Measurements from ENCODE around the gene ZNF155.

The ZNF155 gene

GRCh38 chr19:44024900-44025216 is 40.9 kb downstream of the ZNF155 start:
- in situ Hi-C loops (cut with HindIII; ENCODE audit: low pct_unique_long_range_greater_than_20kb, low sequenced_read_pairs): no loop called here
- TF ChIP-seq JUND (IDR thresholded peaks at IDR 0.05; ENCODE audit: low read depth): no peak

GRCh38 chr19:44025217-44025936 is 41.4 kb downstream of the ZNF155 start, which contains the start of gene ZNF222:
ZNF222 (plus strand) TSS chr19:44025379; CDS start chr19:44025437, 58 bp downstream.
- in situ Hi-C loops (cut with HindIII; ENCODE audit: low pct_unique_long_range_greater_than_20kb, low sequenced_read_pairs): no loop called here
- DNase-seq (ENCODE audit: low read depth in 1 of 2, low spot score in 1 of 2): peak; percentile 11 to 88
- no peak for TF ChIP-seq JUND (IDR thresholded peaks at IDR 0.05; ENCODE audit: low read depth)

More at GRCh38 chr19:44024900-44025216, 40.9 kb downstream of the ZNF155 start:
- DNase-seq (ENCODE audit: low read depth in 1 of 2, low spot score in 1 of 2): no peak

- no peak for TF ChIP-seq JUND (IDR thresholded peaks at IDR 0.05; ENCODE audit: low read depth)
- in situ Hi-C loops (cut with HindIII; ENCODE audit: low pct_unique_long_range_greater_than_20kb, low sequenced_read_pairs): no loop called here
- no peak for DNase-seq (ENCODE audit: low read depth in 1 of 2, low spot score in 1 of 2)
Measured at GRCh38 chr19:44026622-44027021, 42.6 kb downstream of the ZNF155 start.

- in situ Hi-C loops (cut with HindIII; ENCODE audit: low pct_unique_long_range_greater_than_20kb, low sequenced_read_pairs): no loop called here
- no peak for DNase-seq (ENCODE audit: low read depth in 1 of 2, low spot score in 1 of 2)
- TF ChIP-seq JUND (IDR thresholded peaks at IDR 0.05; ENCODE audit: low read depth): no peak
Measured at GRCh38 chr19:44032001-44032610, 48.1 kb downstream of the ZNF155 start.

GRCh38 chr19:44042147-44042546 is 58.2 kb downstream of the ZNF155 start:
- no peak for TF ChIP-seq JUND (IDR thresholded peaks at IDR 0.05; ENCODE audit: low read depth)
- DNase-seq (ENCODE audit: low read depth in 1 of 2, low spot score in 1 of 2): no peak
- in situ Hi-C loops (cut with HindIII; ENCODE audit: low pct_unique_long_range_greater_than_20kb, low sequenced_read_pairs): no loop called here

All from T47D (cell line).